H1 (cell line): ENCODE measurements around the gene NLRP6. TPM values are rescaled to one million over a fixed set of nuclear protein-coding genes. Genes with fewer than 3 reads are reported as not detected.

Source experiments
- CTCF ChIA-PET: fragments of 300-600 bp; sonication (Branson Sonifier 250); formaldehyde crosslinking; loops from one replicate; lab custom pipeline; 2021; ENCODE audit not compliant: partially characterized antibody; lab: Charles Lee
- POLR2A ChIA-PET: fragments of 300-600 bp; sonication (Branson Sonifier 250); formaldehyde crosslinking; loops from one replicate; lab custom pipeline; 2021; ENCODE audit warnings: inconsistent platforms; ENCODE audit not compliant: partially characterized antibody; lab: Charles Lee
- DNase-seq, 2 experiments: peaks; one replicate each; pipeline versions ENCODE4 v3.0.0 to v3.0.0-alpha.2; 2010 to 2022; ENCODE audit warnings: low spot score in 2 of 2, low read depth in 1 of 2, mixed read lengths in 1 of 2
- FAIRE-seq: peaks from 2 replicates; lab custom pipeline; 2011; peaks lifted over from hg19 to GRCh38; lab: Jason Lieb, UNC
- H2AFZ ChIP-seq: 2 replicates; pipeline ENCODE4 v1.8.1; 2012; ENCODE audit warnings: low read length, inconsistent platforms
- H2AK5ac ChIP-seq: 2 replicates; pipeline ENCODE4 v1.6.1; 2013; ENCODE audit warnings: low read depth, low read length
- H2BK120ac ChIP-seq: replicated peaks from 2 replicates; pipeline ENCODE3; 2013; ENCODE audit warnings: low read depth, low read length, inconsistent platforms
- H2BK12ac ChIP-seq: 2 replicates; pipeline ENCODE4 v1.6.1; 2013; ENCODE audit warnings: low read depth, low read length
- H2BK15ac ChIP-seq: 2 replicates; pipeline ENCODE4 v1.6.1; 2013; ENCODE audit warnings: low read length
- H2BK20ac ChIP-seq: 2 replicates; pipeline ENCODE4 v1.6.1; 2013; ENCODE audit warnings: low read length
- H2BK5ac ChIP-seq: 2 replicates; pipeline ENCODE4 v1.6.1; 2013; ENCODE audit warnings: low read depth, low read length
- H3K14ac ChIP-seq: 2 replicates; pipeline ENCODE4 v1.6.1; 2013; ENCODE audit warnings: inconsistent platforms; ENCODE audit not compliant: insufficient read length
- H3K18ac ChIP-seq: 2 replicates; pipeline ENCODE4 v1.6.1; 2013; ENCODE audit warnings: low read length; ENCODE audit errors: extremely low read depth
- H3K23ac ChIP-seq: 2 replicates; pipeline ENCODE4 v1.6.1; 2013; ENCODE audit warnings: inconsistent platforms; ENCODE audit not compliant: insufficient read length
- H3K23me2 ChIP-seq: 2 replicates; pipeline ENCODE4 v1.6.1; 2013; ENCODE audit warnings: low read depth, low read length
- H3K27ac ChIP-seq: 2 replicates; pipeline ENCODE4 v1.6.1; 2011; ENCODE audit warnings: low read depth, low read length, inconsistent platforms
- H3K27me3 ChIP-seq, 4 experiments: replicated peaks in 1 of 4; 1 replicate in 1 of 4; 2 replicates in 3 of 4; pipeline versions ENCODE4 v1.6.1 to v1.8.1; 2011 to 2013; ENCODE audit warnings: low read length in 3 of 4, mild to moderate bottlenecking in 3 of 4, inconsistent platforms in 2 of 4, mixed read lengths in 2 of 4, moderate library complexity in 1 of 4; ENCODE audit not compliant: control insufficient read depth in 3 of 4, insufficient read depth in 3 of 4; ENCODE audit errors: extremely low read depth in 1 of 4
- H3K36me3 ChIP-seq, 4 experiments: 2 replicates each; pipeline versions ENCODE4 v1.6.1 to v1.8.1; 2011 to 2013; ENCODE audit warnings: mild to moderate bottlenecking in 4 of 4, low read length in 3 of 4, moderate library complexity in 2 of 4, control low read depth in 1 of 4, inconsistent platforms in 1 of 4; ENCODE audit not compliant: insufficient read depth in 4 of 4, control insufficient read depth in 2 of 4
- H3K4ac ChIP-seq: replicated peaks from 2 replicates; pipeline ENCODE3; 2013; ENCODE audit warnings: low read length, low read depth, mixed read lengths, inconsistent platforms; ENCODE audit not compliant: insufficient read length
- H3K4me1 ChIP-seq, 4 experiments: replicated peaks in 1 of 4; 1 replicate in 1 of 4; 2 replicates in 3 of 4; pipeline versions ENCODE4 v1.6.1 to v1.8.1; 2011 to 2013; ENCODE audit warnings: low read length in 3 of 4, inconsistent platforms in 2 of 4, mixed read lengths in 1 of 4; ENCODE audit not compliant: insufficient read depth in 4 of 4, control insufficient read depth in 3 of 4
- H3K4me2 ChIP-seq, 2 experiments: 2 replicates each; pipeline versions ENCODE4 v1.6.1 to v1.8.1; 2011 to 2013; ENCODE audit warnings: low read depth in 2 of 2, low read length in 2 of 2, control low read depth in 1 of 2, inconsistent platforms in 1 of 2, mild to moderate bottlenecking in 1 of 2; ENCODE audit not compliant: insufficient read depth in 1 of 2
- H3K4me3 ChIP-seq, 4 experiments: fragments of 200-600, 300-600 bp in 1 of 4; sonication (generic), shearing (Covaris generic), sonication (Bioruptor Twin) in 1 of 4; 2 replicates each; pipeline versions ENCODE4 v1.5.1 to v1.8.1; 2011 to 2016; ENCODE audit warnings: low read length in 4 of 4, low read depth in 3 of 4, control low read depth in 2 of 4, inconsistent platforms in 2 of 4, mild to moderate bottlenecking in 2 of 4, mixed read lengths in 1 of 4, moderate library complexity in 1 of 4; ENCODE audit not compliant: insufficient read depth in 2 of 4; ENCODE audit errors: extremely low read depth in 1 of 4
- H3K56ac ChIP-seq: replicated peaks from 2 replicates; pipeline ENCODE3; 2013; ENCODE audit warnings: low read depth, mild to moderate bottlenecking, mixed read lengths, low read length, inconsistent platforms; ENCODE audit not compliant: insufficient read length
- H3K79me1 ChIP-seq: 2 replicates; pipeline ENCODE4 v1.6.1; 2013; ENCODE audit warnings: low read depth, low read length, control low read depth
- H3K79me2 ChIP-seq, 2 experiments: 2 replicates each; pipeline versions ENCODE4 v1.6.1 to v1.8.1; 2012 to 2013; ENCODE audit warnings: low read length in 2 of 2, mild to moderate bottlenecking in 2 of 2, inconsistent platforms in 1 of 2; ENCODE audit not compliant: insufficient read depth in 2 of 2, control insufficient read depth in 1 of 2
- H3K9ac ChIP-seq, 4 experiments: replicated peaks in 1 of 4; 1 replicate in 1 of 4; 2 replicates in 3 of 4; pipeline versions ENCODE4 v1.6.1 to v1.8.1; 2011 to 2013; ENCODE audit warnings: low read depth in 3 of 4, low read length in 3 of 4, control low read depth in 2 of 4, mild to moderate bottlenecking in 2 of 4, moderate library complexity in 2 of 4, inconsistent platforms in 1 of 4; ENCODE audit errors: extremely low read depth in 1 of 4
- H3K9me3 ChIP-seq, 2 experiments: 2 replicates each; pipeline versions ENCODE4 v1.6.1 to v1.8.1; 2012 to 2013; ENCODE audit warnings: mild to moderate bottlenecking in 2 of 2, moderate library complexity in 2 of 2, control low read depth in 1 of 2, inconsistent platforms in 1 of 2, low read depth in 1 of 2, low read length in 1 of 2, mixed read lengths in 1 of 2; ENCODE audit not compliant: insufficient read depth in 2 of 2
- H4K20me1 ChIP-seq, 2 experiments: replicated peaks in 1 of 2; 2 replicates each; pipeline versions ENCODE3 to v1.8.1; 2011 to 2013; ENCODE audit warnings: inconsistent platforms in 2 of 2, low read length in 2 of 2, mild to moderate bottlenecking in 1 of 2; ENCODE audit not compliant: insufficient read depth in 2 of 2, control insufficient read depth in 1 of 2
- H4K5ac ChIP-seq: 2 replicates; pipeline ENCODE4 v1.6.1; 2013; ENCODE audit warnings: low read length, low read depth, mixed read lengths, inconsistent platforms; ENCODE audit not compliant: insufficient read length
- H4K8ac ChIP-seq: 2 replicates; pipeline ENCODE4 v1.8.0; 2013; ENCODE audit warnings: mild to moderate bottlenecking, moderate library complexity, low read length, inconsistent platforms; ENCODE audit not compliant: insufficient read depth; ENCODE audit errors: extremely low read depth
- H4K91ac ChIP-seq: replicated peaks from 2 replicates; pipeline ENCODE3; 2013; ENCODE audit warnings: low read length, mixed read lengths, inconsistent platforms; ENCODE audit not compliant: insufficient read length
- CBX5 ChIP-seq: fragments of 300-800, 300-1000 bp; sonication (generic); IDR thresholded peaks from 2 replicates; pipeline ENCODE4 v1.7.1; 2016; ENCODE audit warnings: antibody characterized with exemption, low read length, low read depth
- CREB1 ChIP-seq: IDR thresholded peaks from 2 replicates; pipeline ENCODE4 v1.6.1; 2012; ENCODE audit warnings: inconsistent platforms
- HDAC2 ChIP-seq, 2 experiments: fragments of 300-600 bp in 1 of 2; sonication (generic) in 1 of 2; IDR thresholded peaks; 2 replicates each; pipeline ENCODE4 v1.6.1; 2011 to 2012; ENCODE audit warnings: low read depth in 2 of 2, low read length in 2 of 2, mild to moderate bottlenecking in 2 of 2, moderate library complexity in 2 of 2, borderline replicate concordance in 1 of 2, inconsistent platforms in 1 of 2
- RNF2 ChIP-seq: fragments of 200-900, 300-1000 bp; sonication (generic); IDR thresholded peaks from 2 replicates; pipeline ENCODE4 v1.7.1; 2016; ENCODE audit warnings: borderline replicate concordance, low read depth, mild to moderate bottlenecking, antibody characterized with exemption, low read length; ENCODE audit not compliant: poor library complexity, severe bottlenecking; ENCODE audit errors: missing control alignments
- WGBS, 2 experiments: shearing (Covaris generic) in 1 of 2; methylation state at CpG; one replicate each; pipeline versions ENCODE4 v1.1.6 to v1.1.7; 2013 to 2015; ENCODE audit warnings: low lambda C conversion rate in 2 of 2, mixed read lengths in 2 of 2, inconsistent platforms in 1 of 2, low coverage in 1 of 2, missing lambda C conversion rate in 1 of 2; ENCODE audit not compliant: insufficient replicate concordance in 2 of 2, insufficient coverage in 1 of 2, insufficient read length in 1 of 2; ENCODE audit errors: extremely low coverage in 1 of 2, missing lambda C conversion rate in 1 of 2; 5-methylcytosine and 5-hydroxymethylcytosine counted together
- polyA plus RNA-seq, 7 experiments: library from polyadenylated mRNA; depleted of rRNA in 3 of 7; stranded (reverse) in 5 of 7; unstranded in 2 of 7; fragments of >200 nt in 5 of 7; fragments of 200-250 nt in 2 of 7; gene quantifications; 1 replicate in 5 of 7; 2 replicates in 1 of 7; 4 replicates in 1 of 7; pipeline versions ENCODE4 v1.2.1 to v1.2.3, GENCODE V29; 2011 to 2013; ENCODE audit warnings: missing spikeins in 2 of 7, mixed read lengths in 2 of 7
- total RNA-seq: library from RNA; stranded (reverse); fragmentation: NEBNext Ultra II Directional; extraction: Animal tissue kit (Norgen Biotek cat#: 25700); gene quantifications from 2 replicates; pipeline ENCODE4 v1.2.1, GENCODE V29; 2021
- TF ChIP-seq, protein P1 (sequence below): IDR thresholded peaks from 2 replicates; pipeline ENCODE4 v1.6.1; 2012; ENCODE audit warnings: inconsistent platforms

NLRP6 gene
- total and polyA plus RNA-seq, 2 of the 8 experiments (the other 6 are each of a cell fraction or from before 2014, with no cell fraction given): not detected

DNA sequence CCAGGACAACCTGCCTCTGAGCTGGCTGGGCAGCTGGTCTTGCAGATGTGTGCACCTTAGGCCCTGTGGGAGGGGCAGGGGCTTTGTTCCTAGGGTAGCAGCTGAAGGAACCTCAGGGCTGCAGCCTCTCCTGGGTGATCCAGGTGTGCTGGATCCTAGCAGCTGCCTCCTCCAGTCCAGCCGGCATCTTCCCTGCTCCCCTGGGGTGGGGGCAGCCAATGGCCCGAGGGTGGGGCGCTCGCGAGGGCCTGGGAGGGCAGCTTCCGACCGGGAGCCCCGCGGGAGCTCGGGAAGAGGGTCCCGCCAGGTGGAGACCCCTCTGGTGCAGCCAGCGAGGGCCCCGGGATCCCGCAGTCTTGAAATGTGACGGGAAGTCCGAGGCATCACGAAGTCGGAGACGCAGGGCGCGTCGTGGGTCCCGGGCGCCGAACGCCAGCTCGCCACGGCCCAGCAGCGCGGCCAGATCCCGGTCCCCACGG, 37.3 kb downstream of the NLRP6 start:
- peak overlapping the region; percentile 32 for H4K91ac ChIP-seq
- peaks cover 0 to 4% (median 0%) of the 10 kb centered on the region in 4 experiments; a peak in 1 of 8 replicates for H3K36me3 ChIP-seq
- H2BK20ac ChIP-seq: no peak overlapping the region
- ChIA-PET POLR2A (interaction anchor here (0.6 to 4.0 kb wide), 12 partner anchors 10 to 119 kb away, joined by 3 to 33 read pairs (median 5); partner anchors contain the start of gene IFITM2), CTCF (interaction anchor here (0.7 to 4.2 kb wide), 12 partner anchors 8 to 64 kb away, joined by 3 to 33 read pairs (median 6); partner anchors contain the start of gene IFITM2)
- FAIRE-seq: no peak
- peak overlapping the region; percentile 59 to 94 (median 76) for H3K4me3 ChIP-seq
- H3K4me2 ChIP-seq: peak overlapping the region; percentile 75 to 89
- H3K23ac ChIP-seq: no peak overlapping the region
- H3K9me3 ChIP-seq: no peaks in the 10 kb centered on the region
- H3K27ac ChIP-seq: no peak overlapping the region
- H3K23me2 ChIP-seq: peaks cover 18% of the 10 kb centered on the region; the same call in 1 of the 2 replicates
- no peak overlapping the region for H2BK120ac ChIP-seq
- H2BK15ac ChIP-seq: no peak overlapping the region
- peak overlapping the region; percentile 24; the same call in 1 of the 2 replicates for H2BK5ac ChIP-seq
- no peak overlapping the region for H3K4ac ChIP-seq
- 50% methylated on average over 29 of the region's 32 CpGs; no CpG with 5 or more reads in 1 of the 2 experiments for WGBS, 2 experiments
- no peak overlapping the region for H2AK5ac ChIP-seq
- H4K5ac ChIP-seq: no peak overlapping the region
- no peak overlapping the region; the same call in 1 of the 2 replicates for H2BK12ac ChIP-seq
- peaks cover 9 to 44% (median 34%) of the 10 kb centered on the region in 4 experiments for H3K4me1 ChIP-seq
- TF ChIP-seq CREB1 (no peak), HDAC2 (IDR thresholded peaks at IDR 0.05; ENCODE audit: borderline replicate concordance in 1 of 2, low read depth in 2 of 2, low read length in 2 of 2) (no peak), CBX5 (no peak), RNF2 (no peak)
- TF ChIP-seq, protein P1, sequence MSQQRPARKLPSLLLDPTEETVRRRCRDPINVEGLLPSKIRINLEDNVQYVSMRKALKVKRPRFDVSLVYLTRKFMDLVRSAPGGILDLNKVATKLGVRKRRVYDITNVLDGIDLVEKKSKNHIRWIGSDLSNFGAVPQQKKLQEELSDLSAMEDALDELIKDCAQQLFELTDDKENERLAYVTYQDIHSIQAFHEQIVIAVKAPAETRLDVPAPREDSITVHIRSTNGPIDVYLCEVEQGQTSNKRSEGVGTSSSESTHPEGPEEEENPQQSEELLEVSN: no peak
- no peak overlapping the region for H3K14ac ChIP-seq
- peak overlapping the region; percentile 86 for H4K8ac ChIP-seq
- H3K27me3 ChIP-seq: no peaks in the 10 kb centered on the region
- H3K79me1 ChIP-seq: no peaks in the 10 kb centered on the region
- H3K18ac ChIP-seq: peak overlapping the region; percentile 3; the same call in 1 of the 2 replicates
- H2AFZ ChIP-seq: no peak overlapping the region
- DNase-seq: no peak
- peaks cover 0 to 5% of the 10 kb centered on the region in 2 experiments for H4K20me1 ChIP-seq
- H3K56ac ChIP-seq: no peak overlapping the region
- peak overlapping the region in 1 of 4 experiments; percentile 20; a peak in 1 of 7 replicates for H3K9ac ChIP-seq
- peaks cover 0 to 21% of the 10 kb centered on the region in 2 experiments; a peak in 2 of 4 replicates for H3K79me2 ChIP-seq
